H1 (cell line): ENCODE results near the gene TEX29. TPM values are rescaled to one million over a fixed set of nuclear protein-coding genes. Genes with fewer than 3 reads are reported as not detected.

Experiments
- CTCF ChIA-PET: fragments of 300-600 bp; sonication (Branson Sonifier 250); formaldehyde crosslinking; loops from one replicate; lab custom pipeline; 2021; ENCODE audit not compliant: partially characterized antibody; lab: Charles Lee
- POLR2A ChIA-PET: fragments of 300-600 bp; sonication (Branson Sonifier 250); formaldehyde crosslinking; loops from one replicate; lab custom pipeline; 2021; ENCODE audit warnings: inconsistent platforms; ENCODE audit not compliant: partially characterized antibody; lab: Charles Lee
- DNase-seq, 2 experiments: peaks; one replicate each; pipeline versions ENCODE4 v3.0.0 to v3.0.0-alpha.2; 2010 to 2022; ENCODE audit warnings: low spot score in 2 of 2, low read depth in 1 of 2, mixed read lengths in 1 of 2
- FAIRE-seq: peaks from 2 replicates; lab custom pipeline; 2011; peaks lifted over from hg19 to GRCh38; lab: Jason Lieb, UNC
- H2AFZ ChIP-seq: 2 replicates; pipeline ENCODE4 v1.8.1; 2012; ENCODE audit warnings: low read length, inconsistent platforms
- H2AK5ac ChIP-seq: 2 replicates; pipeline ENCODE4 v1.6.1; 2013; ENCODE audit warnings: low read depth, low read length
- H2BK120ac ChIP-seq: replicated peaks from 2 replicates; pipeline ENCODE3; 2013; ENCODE audit warnings: low read depth, low read length, inconsistent platforms
- H2BK12ac ChIP-seq: 2 replicates; pipeline ENCODE4 v1.6.1; 2013; ENCODE audit warnings: low read depth, low read length
- H2BK15ac ChIP-seq: 2 replicates; pipeline ENCODE4 v1.6.1; 2013; ENCODE audit warnings: low read length
- H2BK20ac ChIP-seq: 2 replicates; pipeline ENCODE4 v1.6.1; 2013; ENCODE audit warnings: low read length
- H2BK5ac ChIP-seq: 2 replicates; pipeline ENCODE4 v1.6.1; 2013; ENCODE audit warnings: low read depth, low read length
- H3K14ac ChIP-seq: 2 replicates; pipeline ENCODE4 v1.6.1; 2013; ENCODE audit warnings: inconsistent platforms; ENCODE audit not compliant: insufficient read length
- H3K18ac ChIP-seq: 2 replicates; pipeline ENCODE4 v1.6.1; 2013; ENCODE audit warnings: low read length; ENCODE audit errors: extremely low read depth
- H3K23ac ChIP-seq: 2 replicates; pipeline ENCODE4 v1.6.1; 2013; ENCODE audit warnings: inconsistent platforms; ENCODE audit not compliant: insufficient read length
- H3K23me2 ChIP-seq: 2 replicates; pipeline ENCODE4 v1.6.1; 2013; ENCODE audit warnings: low read depth, low read length
- H3K27ac ChIP-seq: 2 replicates; pipeline ENCODE4 v1.6.1; 2011; ENCODE audit warnings: low read depth, low read length, inconsistent platforms
- H3K27me3 ChIP-seq, 4 experiments: replicated peaks in 1 of 4; 1 replicate in 1 of 4; 2 replicates in 3 of 4; pipeline versions ENCODE4 v1.6.1 to v1.8.1; 2011 to 2013; ENCODE audit warnings: low read length in 3 of 4, mild to moderate bottlenecking in 3 of 4, inconsistent platforms in 2 of 4, mixed read lengths in 2 of 4, moderate library complexity in 1 of 4; ENCODE audit not compliant: control insufficient read depth in 3 of 4, insufficient read depth in 3 of 4; ENCODE audit errors: extremely low read depth in 1 of 4
- H3K36me3 ChIP-seq, 4 experiments: 2 replicates each; pipeline versions ENCODE4 v1.6.1 to v1.8.1; 2011 to 2013; ENCODE audit warnings: mild to moderate bottlenecking in 4 of 4, low read length in 3 of 4, moderate library complexity in 2 of 4, control low read depth in 1 of 4, inconsistent platforms in 1 of 4; ENCODE audit not compliant: insufficient read depth in 4 of 4, control insufficient read depth in 2 of 4
- H3K4ac ChIP-seq: replicated peaks from 2 replicates; pipeline ENCODE3; 2013; ENCODE audit warnings: low read length, low read depth, mixed read lengths, inconsistent platforms; ENCODE audit not compliant: insufficient read length
- H3K4me1 ChIP-seq, 4 experiments: replicated peaks in 1 of 4; 1 replicate in 1 of 4; 2 replicates in 3 of 4; pipeline versions ENCODE4 v1.6.1 to v1.8.1; 2011 to 2013; ENCODE audit warnings: low read length in 3 of 4, inconsistent platforms in 2 of 4, mixed read lengths in 1 of 4; ENCODE audit not compliant: insufficient read depth in 4 of 4, control insufficient read depth in 3 of 4
- H3K4me2 ChIP-seq, 2 experiments: 2 replicates each; pipeline versions ENCODE4 v1.6.1 to v1.8.1; 2011 to 2013; ENCODE audit warnings: low read depth in 2 of 2, low read length in 2 of 2, control low read depth in 1 of 2, inconsistent platforms in 1 of 2, mild to moderate bottlenecking in 1 of 2; ENCODE audit not compliant: insufficient read depth in 1 of 2
- H3K4me3 ChIP-seq, 4 experiments: fragments of 200-600, 300-600 bp in 1 of 4; sonication (generic), shearing (Covaris generic), sonication (Bioruptor Twin) in 1 of 4; 2 replicates each; pipeline versions ENCODE4 v1.5.1 to v1.8.1; 2011 to 2016; ENCODE audit warnings: low read length in 4 of 4, low read depth in 3 of 4, control low read depth in 2 of 4, inconsistent platforms in 2 of 4, mild to moderate bottlenecking in 2 of 4, mixed read lengths in 1 of 4, moderate library complexity in 1 of 4; ENCODE audit not compliant: insufficient read depth in 2 of 4; ENCODE audit errors: extremely low read depth in 1 of 4
- H3K56ac ChIP-seq: replicated peaks from 2 replicates; pipeline ENCODE3; 2013; ENCODE audit warnings: low read depth, mild to moderate bottlenecking, mixed read lengths, low read length, inconsistent platforms; ENCODE audit not compliant: insufficient read length
- H3K79me1 ChIP-seq: 2 replicates; pipeline ENCODE4 v1.6.1; 2013; ENCODE audit warnings: low read depth, low read length, control low read depth
- H3K79me2 ChIP-seq, 2 experiments: 2 replicates each; pipeline versions ENCODE4 v1.6.1 to v1.8.1; 2012 to 2013; ENCODE audit warnings: low read length in 2 of 2, mild to moderate bottlenecking in 2 of 2, inconsistent platforms in 1 of 2; ENCODE audit not compliant: insufficient read depth in 2 of 2, control insufficient read depth in 1 of 2
- H3K9ac ChIP-seq, 4 experiments: replicated peaks in 1 of 4; 1 replicate in 1 of 4; 2 replicates in 3 of 4; pipeline versions ENCODE4 v1.6.1 to v1.8.1; 2011 to 2013; ENCODE audit warnings: low read depth in 3 of 4, low read length in 3 of 4, control low read depth in 2 of 4, mild to moderate bottlenecking in 2 of 4, moderate library complexity in 2 of 4, inconsistent platforms in 1 of 4; ENCODE audit errors: extremely low read depth in 1 of 4
- H3K9me3 ChIP-seq, 2 experiments: 2 replicates each; pipeline versions ENCODE4 v1.6.1 to v1.8.1; 2012 to 2013; ENCODE audit warnings: mild to moderate bottlenecking in 2 of 2, moderate library complexity in 2 of 2, control low read depth in 1 of 2, inconsistent platforms in 1 of 2, low read depth in 1 of 2, low read length in 1 of 2, mixed read lengths in 1 of 2; ENCODE audit not compliant: insufficient read depth in 2 of 2
- H4K20me1 ChIP-seq, 2 experiments: replicated peaks in 1 of 2; 2 replicates each; pipeline versions ENCODE3 to v1.8.1; 2011 to 2013; ENCODE audit warnings: inconsistent platforms in 2 of 2, low read length in 2 of 2, mild to moderate bottlenecking in 1 of 2; ENCODE audit not compliant: insufficient read depth in 2 of 2, control insufficient read depth in 1 of 2
- H4K5ac ChIP-seq: 2 replicates; pipeline ENCODE4 v1.6.1; 2013; ENCODE audit warnings: low read length, low read depth, mixed read lengths, inconsistent platforms; ENCODE audit not compliant: insufficient read length
- H4K8ac ChIP-seq: 2 replicates; pipeline ENCODE4 v1.8.0; 2013; ENCODE audit warnings: mild to moderate bottlenecking, moderate library complexity, low read length, inconsistent platforms; ENCODE audit not compliant: insufficient read depth; ENCODE audit errors: extremely low read depth
- H4K91ac ChIP-seq: replicated peaks from 2 replicates; pipeline ENCODE3; 2013; ENCODE audit warnings: low read length, mixed read lengths, inconsistent platforms; ENCODE audit not compliant: insufficient read length
- E2F6 ChIP-seq: IDR thresholded peaks from 2 replicates; pipeline ENCODE4 v1.6.1; 2012; ENCODE audit warnings: inconsistent platforms
- SP1 ChIP-seq: IDR thresholded peaks from 2 replicates; pipeline ENCODE4 v1.6.1; 2011; ENCODE audit warnings: low read depth, low read length
- WGBS, 2 experiments: shearing (Covaris generic) in 1 of 2; methylation state at CpG; one replicate each; pipeline versions ENCODE4 v1.1.6 to v1.1.7; 2013 to 2015; ENCODE audit warnings: low lambda C conversion rate in 2 of 2, mixed read lengths in 2 of 2, inconsistent platforms in 1 of 2, low coverage in 1 of 2, missing lambda C conversion rate in 1 of 2; ENCODE audit not compliant: insufficient replicate concordance in 2 of 2, insufficient coverage in 1 of 2, insufficient read length in 1 of 2; ENCODE audit errors: extremely low coverage in 1 of 2, missing lambda C conversion rate in 1 of 2; 5-methylcytosine and 5-hydroxymethylcytosine counted together
- polyA plus RNA-seq, 7 experiments: library from polyadenylated mRNA; depleted of rRNA in 3 of 7; stranded (reverse) in 5 of 7; unstranded in 2 of 7; fragments of >200 nt in 5 of 7; fragments of 200-250 nt in 2 of 7; gene quantifications; 1 replicate in 5 of 7; 2 replicates in 1 of 7; 4 replicates in 1 of 7; pipeline versions ENCODE4 v1.2.1 to v1.2.3, GENCODE V29; 2011 to 2013; ENCODE audit warnings: missing spikeins in 2 of 7, mixed read lengths in 2 of 7
- total RNA-seq: library from RNA; stranded (reverse); fragmentation: NEBNext Ultra II Directional; extraction: Animal tissue kit (Norgen Biotek cat#: 25700); gene quantifications from 2 replicates; pipeline ENCODE4 v1.2.1, GENCODE V29; 2021

The TEX29 gene
- total and polyA plus RNA-seq, 2 of the 8 experiments (the other 6 are each of a cell fraction or from before 2014, with no cell fraction given): 0.08 TPM; not detected in 1

GRCh38 chr13:111327730-111328573, 7.5 kb downstream of the TEX29 start:
- Histone ChIP-seq H3K23ac (no peak overlapping the region), H2BK5ac (no peak overlapping the region), H3K56ac (no peak overlapping the region), H3K14ac (no peak overlapping the region), H3K23me2 (no peaks in the 10 kb centered on the region), H2BK15ac (no peak overlapping the region), H3K4me3 (no peak overlapping the region), H2BK120ac (no peak overlapping the region), H2BK20ac (no peak overlapping the region), H4K8ac (no peak overlapping the region; the same call in 1 of the 2 replicates), H3K79me1 (no peaks in the 10 kb centered on the region), H4K20me1 (no peaks in the 10 kb centered on the region), H3K36me3 (no peaks in the 10 kb centered on the region)
- CTCF ChIA-PET: interaction anchor here (1.1 to 2.2 kb wide), 2 partner anchors 11 to 76 kb away, joined by 3 to 9 read pairs; no protein-coding TSS in a partner anchor
- TF ChIP-seq E2F6 (no peak), SP1 (no peak)
- TF ChIP-seq, all 59 proteins: peak for 0
- H2AFZ ChIP-seq: no peak overlapping the region
- H3K18ac ChIP-seq: no peak overlapping the region
- H3K9me3 ChIP-seq: no peaks in the 10 kb centered on the region
- no peaks in the 10 kb centered on the region for H3K79me2 ChIP-seq
- POLR2A ChIA-PET: no interaction called here
- no peak overlapping the region for H3K9ac ChIP-seq
- H4K5ac ChIP-seq: no peak overlapping the region
- 88% methylated on average over 32 of the region's 32 CpGs; no CpG with 5 or more reads in 1 of the 2 experiments for WGBS, 2 experiments
- no peak overlapping the region for H2AK5ac ChIP-seq
- H3K4ac ChIP-seq: no peak overlapping the region
- no peak overlapping the region for H4K91ac ChIP-seq
- FAIRE-seq (no peak), DNase-seq (peak in 1 of 2 experiments; percentile 38)
- no peak overlapping the region for H3K4me2 ChIP-seq
- no peak overlapping the region for H3K27ac ChIP-seq
- no peak overlapping the region for H2BK12ac ChIP-seq
- no peaks in the 10 kb centered on the region for H3K27me3 ChIP-seq
- H3K4me1 ChIP-seq: no peaks in the 10 kb centered on the region; a peak in 2 of 7 replicates
